Measurements from ENCODE around the gene RPUSD1.

DNA sequence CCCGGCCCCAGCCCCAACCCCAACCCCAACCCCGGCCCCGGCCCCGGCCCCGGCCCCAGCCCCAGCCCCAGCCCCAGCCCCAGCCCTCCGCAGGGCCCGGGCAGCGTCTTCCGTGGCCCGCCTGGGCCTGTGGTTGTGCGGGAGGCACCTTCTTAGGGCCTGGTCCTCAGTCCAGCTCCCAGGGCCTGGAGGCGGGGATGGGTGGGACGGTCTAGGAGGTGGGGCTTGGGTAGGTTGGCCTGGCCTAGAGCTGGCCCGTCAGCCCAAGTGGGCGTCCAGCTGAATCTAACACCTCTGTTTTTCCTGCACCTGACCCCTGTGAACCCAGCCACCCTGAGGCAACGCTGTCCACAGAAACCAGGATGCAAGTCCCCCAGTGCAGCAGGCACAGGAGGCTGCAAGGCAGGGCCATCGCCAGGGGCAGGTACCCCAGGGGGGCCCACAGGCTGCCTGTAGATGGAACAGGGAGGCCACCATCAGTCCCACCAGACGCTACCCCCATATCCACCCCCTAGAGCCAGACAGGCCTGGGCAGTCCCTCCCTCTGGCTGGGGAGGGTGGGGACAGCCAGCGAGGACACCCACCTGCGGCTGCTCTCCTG is 18.9 kb downstream of the RPUSD1 start:
- TF ChIP-seq, protein P1, sequence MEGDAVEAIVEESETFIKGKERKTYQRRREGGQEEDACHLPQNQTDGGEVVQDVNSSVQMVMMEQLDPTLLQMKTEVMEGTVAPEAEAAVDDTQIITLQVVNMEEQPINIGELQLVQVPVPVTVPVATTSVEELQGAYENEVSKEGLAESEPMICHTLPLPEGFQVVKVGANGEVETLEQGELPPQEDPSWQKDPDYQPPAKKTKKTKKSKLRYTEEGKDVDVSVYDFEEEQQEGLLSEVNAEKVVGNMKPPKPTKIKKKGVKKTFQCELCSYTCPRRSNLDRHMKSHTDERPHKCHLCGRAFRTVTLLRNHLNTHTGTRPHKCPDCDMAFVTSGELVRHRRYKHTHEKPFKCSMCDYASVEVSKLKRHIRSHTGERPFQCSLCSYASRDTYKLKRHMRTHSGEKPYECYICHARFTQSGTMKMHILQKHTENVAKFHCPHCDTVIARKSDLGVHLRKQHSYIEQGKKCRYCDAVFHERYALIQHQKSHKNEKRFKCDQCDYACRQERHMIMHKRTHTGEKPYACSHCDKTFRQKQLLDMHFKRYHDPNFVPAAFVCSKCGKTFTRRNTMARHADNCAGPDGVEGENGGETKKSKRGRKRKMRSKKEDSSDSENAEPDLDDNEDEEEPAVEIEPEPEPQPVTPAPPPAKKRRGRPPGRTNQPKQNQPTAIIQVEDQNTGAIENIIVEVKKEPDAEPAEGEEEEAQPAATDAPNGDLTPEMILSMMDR (IDR thresholded peaks at IDR 0.05): no peak
- TF ChIP-seq POLR2AphosphoS5 (IDR thresholded peaks at IDR 0.05; ENCODE audit: low read depth, low read length) (no peak), RAD21 (IDR thresholded peaks at IDR 0.05; ENCODE audit: low read length) (no peak), SMC3 (IDR thresholded peaks at IDR 0.05; ENCODE audit: low read depth, low read length) (no peak), GABPA (IDR thresholded peaks at IDR 0.05; ENCODE audit: low read depth) (no peak), SIN3A (IDR thresholded peaks at IDR 0.05; ENCODE audit: borderline replicate concordance, low read depth, low read length) (no peak)
- TF ChIP-seq, protein P2, sequence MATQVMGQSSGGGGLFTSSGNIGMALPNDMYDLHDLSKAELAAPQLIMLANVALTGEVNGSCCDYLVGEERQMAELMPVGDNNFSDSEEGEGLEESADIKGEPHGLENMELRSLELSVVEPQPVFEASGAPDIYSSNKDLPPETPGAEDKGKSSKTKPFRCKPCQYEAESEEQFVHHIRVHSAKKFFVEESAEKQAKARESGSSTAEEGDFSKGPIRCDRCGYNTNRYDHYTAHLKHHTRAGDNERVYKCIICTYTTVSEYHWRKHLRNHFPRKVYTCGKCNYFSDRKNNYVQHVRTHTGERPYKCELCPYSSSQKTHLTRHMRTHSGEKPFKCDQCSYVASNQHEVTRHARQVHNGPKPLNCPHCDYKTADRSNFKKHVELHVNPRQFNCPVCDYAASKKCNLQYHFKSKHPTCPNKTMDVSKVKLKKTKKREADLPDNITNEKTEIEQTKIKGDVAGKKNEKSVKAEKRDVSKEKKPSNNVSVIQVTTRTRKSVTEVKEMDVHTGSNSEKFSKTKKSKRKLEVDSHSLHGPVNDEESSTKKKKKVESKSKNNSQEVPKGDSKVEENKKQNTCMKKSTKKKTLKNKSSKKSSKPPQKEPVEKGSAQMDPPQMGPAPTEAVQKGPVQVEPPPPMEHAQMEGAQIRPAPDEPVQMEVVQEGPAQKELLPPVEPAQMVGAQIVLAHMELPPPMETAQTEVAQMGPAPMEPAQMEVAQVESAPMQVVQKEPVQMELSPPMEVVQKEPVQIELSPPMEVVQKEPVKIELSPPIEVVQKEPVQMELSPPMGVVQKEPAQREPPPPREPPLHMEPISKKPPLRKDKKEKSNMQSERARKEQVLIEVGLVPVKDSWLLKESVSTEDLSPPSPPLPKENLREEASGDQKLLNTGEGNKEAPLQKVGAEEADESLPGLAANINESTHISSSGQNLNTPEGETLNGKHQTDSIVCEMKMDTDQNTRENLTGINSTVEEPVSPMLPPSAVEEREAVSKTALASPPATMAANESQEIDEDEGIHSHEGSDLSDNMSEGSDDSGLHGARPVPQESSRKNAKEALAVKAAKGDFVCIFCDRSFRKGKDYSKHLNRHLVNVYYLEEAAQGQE (IDR thresholded peaks at IDR 0.05; ENCODE audit: low read depth, low read length): no peak
